SK-N-MC (cell line): Measurements from ENCODE around the gene ADH5.

Experiments used
- DNase-seq: peaks from one replicate; pipeline ENCODE4 v3.0.0-alpha.2; 2011; ENCODE audit warnings: low read depth, low spot score
- H3K27ac ChIP-seq: fragments of 200-600 bp; sonication (generic); 2 replicates; pipeline ENCODE4 v1.5.1; 2016; ENCODE audit warnings: mixed run types
- H3K36me3 ChIP-seq: fragments of 200-600 bp; sonication (generic); 2 replicates; pipeline ENCODE4 v1.6.1; 2017; ENCODE audit warnings: antibody characterized with exemption, low read length, mixed read lengths; ENCODE audit not compliant: insufficient read depth
- H3K4me3 ChIP-seq: fragments of 200-600 bp; sonication (generic); 2 replicates; pipeline ENCODE4 v1.5.1; 2016
- H3K9ac ChIP-seq: fragments of 200-600 bp; sonication (generic); 2 replicates; pipeline ENCODE4 v1.8.0; 2017; ENCODE audit warnings: mixed run types, mixed read lengths; ENCODE audit not compliant: insufficient read length
- H3K9me3 ChIP-seq: fragments of 200-600 bp; sonication (generic); 2 replicates; pipeline ENCODE4 v1.6.1; 2017; ENCODE audit warnings: low read depth, mild to moderate bottlenecking, antibody characterized with exemption, low read length, moderate library complexity, mixed read lengths
- EZH2 ChIP-seq: fragments of 200-600 bp; sonication (generic); IDR thresholded peaks from one replicate; pipeline ENCODE4 v1.6.1; 2017; ENCODE audit warnings: antibody characterized with exemption
- FOXP2 ChIP-seq: optimal IDR thresholded peaks from 2 replicates; pipeline ENCODE3; 2011; ENCODE audit warnings: mild to moderate bottlenecking, moderate library complexity; ENCODE audit not compliant: insufficient read depth; ENCODE audit errors: extremely low read length, control extremely low read depth
- POLR2AphosphoS5 ChIP-seq: IDR thresholded peaks from 2 replicates; pipeline ENCODE4 v1.6.1; 2012; ENCODE audit warnings: mild to moderate bottlenecking, low read depth, low read length, borderline replicate concordance

Gene ADH5

GRCh38 chr4:99059550-99059949, 29.0 kb downstream of the ADH5 start:
- no peak overlapping the region for H3K4me3 ChIP-seq
- peak overlapping the region; percentile 22; the same call in 1 of the 2 replicates for H3K27ac ChIP-seq
- TF ChIP-seq EZH2 (no peak), POLR2AphosphoS5 (no peak)
- no peak overlapping the region for H3K9ac ChIP-seq
- no peak for DNase-seq
- peaks cover 57% of the 10 kb centered on the region for H3K36me3 ChIP-seq
- H3K9me3 ChIP-seq, result no peaks in the 10 kb centered on the region

- Histone ChIP-seq H3K27ac (no peak overlapping the region), H3K9ac (no peak overlapping the region), H3K4me3 (no peak overlapping the region), H3K9me3 (no peaks in the 10 kb centered on the region), H3K36me3 (peaks cover 59% of the 10 kb centered on the region)
- no peak for TF ChIP-seq POLR2AphosphoS5
- no peak for DNase-seq
Observed at GRCh38 chr4:99058228-99058627, 30.4 kb downstream of the ADH5 start.

GRCh38 chr4:99054428-99054994, 34.1 kb downstream of the ADH5 start:
- Histone ChIP-seq H3K27ac (no peak overlapping the region; the same call in 1 of the 2 replicates), H3K9me3 (no peaks in the 10 kb centered on the region), H3K36me3 (peaks cover 75% of the 10 kb centered on the region), H3K9ac (no peak overlapping the region), H3K4me3 (no peak overlapping the region)
- TF ChIP-seq EZH2, result no peak
- no peak for TF ChIP-seq POLR2AphosphoS5
- no peak for TF ChIP-seq FOXP2
- DNase-seq, result no peak

GRCh38 chr4:99052902-99053301, 35.7 kb downstream of the ADH5 start:
- no peak overlapping the region for H3K9ac ChIP-seq
- H3K36me3 ChIP-seq, result peaks cover 75% of the 10 kb centered on the region
- no peak overlapping the region for H3K27ac ChIP-seq
- no peak overlapping the region for H3K4me3 ChIP-seq
- TF ChIP-seq POLR2AphosphoS5 (no peak), FOXP2 (no peak), EZH2 (no peak)
- DNase-seq, result no peak
- H3K9me3 ChIP-seq, result no peaks in the 10 kb centered on the region

GRCh38 chr4:99047710-99048109, 40.9 kb downstream of the ADH5 start:
- Histone ChIP-seq H3K4me3 (no peak overlapping the region), H3K9ac (no peak overlapping the region), H3K9me3 (no peaks in the 10 kb centered on the region), H3K27ac (no peak overlapping the region), H3K36me3 (peaks cover 71% of the 10 kb centered on the region)
- TF ChIP-seq POLR2AphosphoS5, result no peak
- no peak for TF ChIP-seq FOXP2
- TF ChIP-seq EZH2, result no peak
- DNase-seq, result no peak

GRCh38 chr4:99043346-99043745, 45.2 kb downstream of the ADH5 start:
- H3K9ac ChIP-seq, result no peak overlapping the region
- TF ChIP-seq FOXP2, result no peak
- TF ChIP-seq POLR2AphosphoS5, result no peak
- no peak for TF ChIP-seq EZH2
- peaks cover 49% of the 10 kb centered on the region for H3K36me3 ChIP-seq
- no peak for DNase-seq
- no peak overlapping the region for H3K27ac ChIP-seq
- H3K4me3 ChIP-seq, result no peak overlapping the region
- H3K9me3 ChIP-seq, result peaks cover 4% of the 10 kb centered on the region; the same call in 1 of the 2 replicates

GRCh38 chr4:99038213-99038612, 50.4 kb downstream of the ADH5 start:
- Histone ChIP-seq H3K4me3 (no peak overlapping the region), H3K27ac (no peak overlapping the region), H3K36me3 (peaks cover 60% of the 10 kb centered on the region), H3K9ac (no peak overlapping the region), H3K9me3 (peaks cover 16% of the 10 kb centered on the region; the same call in 1 of the 2 replicates)
- no peak for DNase-seq
- TF ChIP-seq POLR2AphosphoS5, result no peak
- no peak for TF ChIP-seq EZH2
- no peak for TF ChIP-seq FOXP2

- peaks cover 83% of the 10 kb centered on the region for H3K36me3 ChIP-seq
- H3K4me3 ChIP-seq, result no peak overlapping the region
- H3K27ac ChIP-seq, result no peak overlapping the region
- peaks cover 16% of the 10 kb centered on the region; the same call in 1 of the 2 replicates for H3K9me3 ChIP-seq
- no peak for DNase-seq
- no peak overlapping the region for H3K9ac ChIP-seq
- TF ChIP-seq POLR2AphosphoS5 (no peak), FOXP2 (no peak), EZH2 (no peak)
Observed at GRCh38 chr4:99033956-99034355, 54.6 kb downstream of the ADH5 start.

- TF ChIP-seq EZH2, result no peak
- TF ChIP-seq POLR2AphosphoS5, result no peak
- TF ChIP-seq FOXP2, result no peak
- Histone ChIP-seq H3K9ac (no peak overlapping the region), H3K27ac (no peak overlapping the region; the same call in 1 of the 2 replicates), H3K36me3 (peaks cover 57% of the 10 kb centered on the region), H3K4me3 (no peak overlapping the region), H3K9me3 (no peaks in the 10 kb centered on the region; the same call in 1 of the 2 replicates)
- DNase-seq, result no peak
Observed at GRCh38 chr4:99029852-99030251, 58.7 kb downstream of the ADH5 start.
